Osteoblast (primary cell): ENCODE results near the gene CLEC12A. TPM values are rescaled to one million over a fixed set of nuclear protein-coding genes. Genes with fewer than 3 reads are reported as not detected.
A peak's percentile ranks its signal among the peaks of the same experiment; 100 is the strongest.
"Not testable (repeated sequence)": the region's sequence is repeated elsewhere in the genome, so short reads cannot be mapped to it uniquely, and the experiment has no call there.

Experiments used
- DNase-seq: peaks from one replicate; pipeline ENCODE4 v3.0.0; 2011; ENCODE audit warnings: low spot score, mixed read lengths; ENCODE audit not compliant: insufficient read length; ENCODE audit errors: missing footprints
- H2AFZ ChIP-seq: 2 replicates; pipeline ENCODE4 v1.6.0; 2011; ENCODE audit warnings: mild to moderate bottlenecking, low read length
- H3K27ac ChIP-seq: 2 replicates; pipeline ENCODE4 v1.5.1; 2011; ENCODE audit warnings: mild to moderate bottlenecking, low read depth, low read length, moderate library complexity
- H3K27me3 ChIP-seq: 2 replicates; pipeline ENCODE4 v1.6.0; 2012; ENCODE audit warnings: mild to moderate bottlenecking, control low read depth, inconsistent platforms, low read length, moderate library complexity; ENCODE audit not compliant: insufficient read depth
- H3K36me3 ChIP-seq: 2 replicates; pipeline ENCODE4 v1.5.1; 2011; ENCODE audit warnings: mild to moderate bottlenecking, low read length, control low read depth, moderate library complexity; ENCODE audit not compliant: insufficient read depth
- H3K4me1 ChIP-seq: 2 replicates; pipeline ENCODE4 v1.5.1; 2011; ENCODE audit warnings: mild to moderate bottlenecking, low read length, control low read depth, moderate library complexity; ENCODE audit not compliant: insufficient read depth
- H3K4me2 ChIP-seq: 2 replicates; pipeline ENCODE4 v1.6.0; 2011; ENCODE audit warnings: mild to moderate bottlenecking, low read length; ENCODE audit not compliant: insufficient read depth
- H3K4me3 ChIP-seq: fragments of 200-600 bp; sonication (generic); 3 replicates; pipeline ENCODE4 v1.5.1; 2012; ENCODE audit warnings: mild to moderate bottlenecking, low read length, inconsistent platforms; ENCODE audit not compliant: insufficient read depth
- H3K79me2 ChIP-seq: 2 replicates; pipeline ENCODE4 v1.6.0; 2012; ENCODE audit warnings: mild to moderate bottlenecking, low read length, control low read depth, inconsistent platforms; ENCODE audit not compliant: insufficient read depth
- H3K9me3 ChIP-seq: 2 replicates; pipeline ENCODE4 v1.5.1; 2011; ENCODE audit warnings: low read depth, low read length, control low read depth
- H4K20me1 ChIP-seq: 2 replicates; pipeline ENCODE4 v1.6.0; 2012; ENCODE audit warnings: mild to moderate bottlenecking, low read length, control low read depth; ENCODE audit not compliant: insufficient read depth
- CTCF ChIP-seq: IDR thresholded peaks from 2 replicates; pipeline ENCODE4 v1.5.1; 2011; ENCODE audit warnings: mild to moderate bottlenecking, low read depth, low read length, moderate library complexity; ENCODE audit errors: extremely low read depth
- total RNA-seq: library from RNA; depleted of rRNA; stranded (reverse); fragments of >200 nt; gene quantifications from 2 replicates; pipeline ENCODE4 v1.2.3, GENCODE V29; 2012

CLEC12A gene
- total RNA-seq, 1 donor, result 0.72 TPM

- Histone ChIP-seq H3K9me3 (no peaks in the 10 kb centered on the region), H3K4me2 (no peak overlapping the region), H3K36me3 (no peaks in the 10 kb centered on the region), H4K20me1 (no peaks in the 10 kb centered on the region), H2AFZ (no peak overlapping the region), H3K4me3 (no peak overlapping the region), H3K27me3 (no peaks in the 10 kb centered on the region), H3K27ac (no peak overlapping the region), H3K79me2 (no peaks in the 10 kb centered on the region), H3K4me1 (no peaks in the 10 kb centered on the region)
- no peak for TF ChIP-seq CTCF
- DNase-seq, result peak; percentile 29
Measured at GRCh38 chr12:9975614-9976013, 4.4 kb downstream of the CLEC12A start.

- not testable (repeated sequence) for H3K27ac ChIP-seq, H3K27me3 ChIP-seq, H3K4me3 ChIP-seq, H3K4me2 ChIP-seq, H3K9me3 ChIP-seq, H3K4me1 ChIP-seq, H3K36me3 ChIP-seq, H2AFZ ChIP-seq, DNase-seq, H4K20me1 ChIP-seq, H3K79me2 ChIP-seq
Measured at GRCh38 chr12:9976626-9977025, 5.4 kb downstream of the CLEC12A start.

- no peak for DNase-seq
- H3K79me2 ChIP-seq, result no peaks in the 10 kb centered on the region
- H3K27me3 ChIP-seq, result no peaks in the 10 kb centered on the region
- H3K27ac ChIP-seq, result no peak overlapping the region
- no peaks in the 10 kb centered on the region for H3K9me3 ChIP-seq
- no peaks in the 10 kb centered on the region for H3K4me1 ChIP-seq
- no peak overlapping the region for H2AFZ ChIP-seq
- H3K4me3 ChIP-seq, result no peak overlapping the region
- no peak overlapping the region for H3K4me2 ChIP-seq
- TF ChIP-seq CTCF, result no peak
- no peaks in the 10 kb centered on the region for H4K20me1 ChIP-seq
- H3K36me3 ChIP-seq, result no peaks in the 10 kb centered on the region
Measured at GRCh38 chr12:9977916-9978315, 6.7 kb downstream of the CLEC12A start.

- H3K4me3 ChIP-seq, result no peak overlapping the region
- no peak overlapping the region for H2AFZ ChIP-seq
- H4K20me1 ChIP-seq, result no peaks in the 10 kb centered on the region
- TF ChIP-seq CTCF, result no peak
- H3K36me3 ChIP-seq, result no peaks in the 10 kb centered on the region
- no peaks in the 10 kb centered on the region for H3K4me1 ChIP-seq
- H3K4me2 ChIP-seq, result no peak overlapping the region
- H3K9me3 ChIP-seq, result no peaks in the 10 kb centered on the region
- no peak for DNase-seq
- H3K27ac ChIP-seq, result no peak overlapping the region
- H3K79me2 ChIP-seq, result no peaks in the 10 kb centered on the region
- H3K27me3 ChIP-seq, result no peaks in the 10 kb centered on the region
Measured at GRCh38 chr12:9980126-9980525, 8.9 kb downstream of the CLEC12A start.
